ENCODE data around the gene TPCN2.

Gene TPCN2

GRCh38 chr11:69006816-69007215, 41.9 kb upstream of the TPCN2 start:
- TF ChIP-seq CTCF (IDR thresholded peaks at IDR 0.05; ENCODE audit: low read depth, low read length), result no peak
- DNase-seq (ENCODE audit: extremely low read depth, low read depth), result no peak

- DNase-seq (ENCODE audit: extremely low read depth, low read depth), result no peak
- no peak for TF ChIP-seq CTCF (IDR thresholded peaks at IDR 0.05; ENCODE audit: low read depth, low read length)
Observed at GRCh38 chr11:69007975-69008381, 40.8 kb upstream of the TPCN2 start.

GRCh38 chr11:69008737-69009440, 39.8 kb upstream of the TPCN2 start:
- peak; percentile 92 for DNase-seq (ENCODE audit: extremely low read depth, low read depth)

GRCh38 chr11:69009441-69010211, 39.1 kb upstream of the TPCN2 start:
- no peak for TF ChIP-seq CTCF (IDR thresholded peaks at IDR 0.05; ENCODE audit: low read depth, low read length)
- DNase-seq (ENCODE audit: extremely low read depth, low read depth), result no peak

More at GRCh38 chr11:69008737-69009440, 39.8 kb upstream of the TPCN2 start:
- no peak; the same call in 1 of the 2 replicates for TF ChIP-seq CTCF (IDR thresholded peaks at IDR 0.05; ENCODE audit: low read depth, low read length)

- DNase-seq (ENCODE audit: extremely low read depth, low read depth), result no peak
- TF ChIP-seq CTCF (IDR thresholded peaks at IDR 0.05; ENCODE audit: low read depth, low read length), result no peak
Observed at GRCh38 chr11:69010361-69010891, 38.3 kb upstream of the TPCN2 start.

GRCh38 chr11:69010964-69011623, 37.6 kb upstream of the TPCN2 start:
- peak; percentile 54 for DNase-seq (ENCODE audit: extremely low read depth, low read depth)
- TF ChIP-seq CTCF (IDR thresholded peaks at IDR 0.05; ENCODE audit: low read depth, low read length), result no peak

Measured in AG09319 (cell line).